CD14-positive monocyte (primary cell): ENCODE data around the gene TPK1. TPM values are rescaled to one million over a fixed set of nuclear protein-coding genes. Genes with fewer than 3 reads are reported as not detected.

Experiments
- DNase-seq, 3 donors: peaks; one replicate each; pipeline ENCODE4 v3.0.0-alpha.2; 2011 to 2022
- H2AFZ ChIP-seq: 2 replicates; pipeline ENCODE4 v1.6.0; 2012; ENCODE audit warnings: mild to moderate bottlenecking, low read depth, low read length, inconsistent platforms; ENCODE audit not compliant: insufficient read depth, poor library complexity, severe bottlenecking
- H3K27ac ChIP-seq, 2 donors: 1 replicate in 1 of 2; 2 replicates in 1 of 2; pipeline ENCODE4 v1.5.1; 2012 to 2013; ENCODE audit warnings: low read length in 2 of 2, control low read depth in 1 of 2, inconsistent platforms in 1 of 2, low read depth in 1 of 2, mild to moderate bottlenecking in 1 of 2
- H3K27me3 ChIP-seq, 2 donors: one replicate each; pipeline versions ENCODE4 v1.6.0 to v1.6.1; 2011 to 2013; ENCODE audit warnings: low read length in 2 of 2; ENCODE audit not compliant: control insufficient read depth in 2 of 2, insufficient read depth in 2 of 2
- H3K36me3 ChIP-seq, 2 donors: replicated peaks in 1 of 2; 1 replicate in 1 of 2; 2 replicates in 1 of 2; pipeline versions ENCODE4 v1.5.1 to v1.6.1; 2012 to 2013; ENCODE audit warnings: low read length in 2 of 2, control low read depth in 1 of 2, inconsistent platforms in 1 of 2, mild to moderate bottlenecking in 1 of 2; ENCODE audit not compliant: insufficient read depth in 2 of 2, control insufficient read depth in 1 of 2
- H3K4me1 ChIP-seq, 2 donors: 1 replicate in 1 of 2; 2 replicates in 1 of 2; pipeline versions ENCODE4 v1.5.1 to v1.6.1; 2012 to 2013; ENCODE audit warnings: low read length in 2 of 2, control low read depth in 1 of 2, inconsistent platforms in 1 of 2, mild to moderate bottlenecking in 1 of 2, moderate library complexity in 1 of 2; ENCODE audit not compliant: insufficient read depth in 2 of 2, control insufficient read depth in 1 of 2
- H3K4me2 ChIP-seq: replicated peaks from 2 replicates; pipeline ENCODE3; 2012; ENCODE audit warnings: low read length, moderate library complexity, mild to moderate bottlenecking; ENCODE audit not compliant: poor library complexity, severe bottlenecking; ENCODE audit errors: extremely low read depth
- H3K4me3 ChIP-seq, 3 experiments: fragments of 200-600 bp in 1 of 3; sonication (generic) in 1 of 3; replicated peaks in 1 of 3; 1 replicate in 2 of 3; 2 replicates in 1 of 3; pipeline ENCODE4 v1.5.1; 2011 to 2013; ENCODE audit warnings: low read length in 3 of 3, mild to moderate bottlenecking in 3 of 3, control low read depth in 2 of 3, low read depth in 2 of 3, inconsistent platforms in 1 of 3, moderate library complexity in 1 of 3
- H3K79me2 ChIP-seq: 2 replicates; pipeline ENCODE4 v1.6.0; 2012; ENCODE audit warnings: mild to moderate bottlenecking, control low read depth, inconsistent platforms, low read length, moderate library complexity; ENCODE audit not compliant: insufficient read depth
- H3K9ac ChIP-seq: 2 replicates; pipeline ENCODE4 v1.6.0; 2017; ENCODE audit warnings: low read length, mild to moderate bottlenecking; ENCODE audit not compliant: insufficient read depth, poor library complexity, severe bottlenecking
- H3K9me3 ChIP-seq, 2 donors: replicated peaks in 1 of 2; 1 replicate in 1 of 2; 2 replicates in 1 of 2; pipeline versions ENCODE4 v1.5.1 to v1.6.1; 2012 to 2013; ENCODE audit warnings: low read length in 2 of 2, control low read depth in 1 of 2; ENCODE audit not compliant: control insufficient read depth in 1 of 2, insufficient read depth in 1 of 2
- H4K20me1 ChIP-seq: 2 replicates; pipeline ENCODE4 v1.6.0; 2012; ENCODE audit warnings: mild to moderate bottlenecking, low read length, control low read depth, moderate library complexity; ENCODE audit not compliant: insufficient read depth
- H3K27ac Mint-ChIP-seq, 7 donors: one replicate each; pipeline ENCODE4 v1.8.0; 2020; ENCODE audit warnings: mild to moderate bottlenecking in 7 of 7, mixed read lengths in 7 of 7, moderate library complexity in 6 of 7, inconsistent platforms in 2 of 7
- H3K27me3 Mint-ChIP-seq, 3 donors: one replicate each; pipeline ENCODE4 v1.8.0; 2021 to 2022; ENCODE audit warnings: low read depth in 3 of 3, mild to moderate bottlenecking in 3 of 3, mixed read lengths in 3 of 3, moderate library complexity in 3 of 3, inconsistent platforms in 1 of 3
- H3K36me3 Mint-ChIP-seq, 2 donors: one replicate each; pipeline ENCODE4 v1.8.0; 2020; ENCODE audit warnings: mixed read lengths in 2 of 2, inconsistent platforms in 1 of 2, mild to moderate bottlenecking in 1 of 2
- H3K4me1 Mint-ChIP-seq: one replicate; pipeline ENCODE4 v1.8.0; 2020; ENCODE audit warnings: mild to moderate bottlenecking, mixed read lengths
- H3K4me3 Mint-ChIP-seq, 2 donors: one replicate each; pipeline ENCODE4 v1.8.0; 2020; ENCODE audit warnings: mild to moderate bottlenecking in 2 of 2, mixed read lengths in 2 of 2, moderate library complexity in 1 of 2
- H3K9me3 Mint-ChIP-seq, 7 donors: one replicate each; pipeline ENCODE4 v1.8.0; 2020 to 2022; ENCODE audit warnings: mixed read lengths in 7 of 7, mild to moderate bottlenecking in 6 of 7, moderate library complexity in 6 of 7, inconsistent platforms in 2 of 7
- CTCF ChIP-seq: fragments of 200-600 bp; IDR thresholded peaks from one replicate; pipeline ENCODE4 v1.8.0; 2022; ENCODE audit warnings: antibody characterized with exemption, mild to moderate bottlenecking
- WGBS: methylation state at CpG from one replicate; pipeline ENCODE4 v1.1.5; 2013; ENCODE audit warnings: missing lambda C conversion rate; ENCODE audit not compliant: insufficient coverage; 5-methylcytosine and 5-hydroxymethylcytosine counted together
- intact Hi-C, 2 donors: fragments of 100-400 bp; cut with micrococcal nuclease; formaldehyde crosslinking; loops; one replicate each; pipeline versions ENCODE4 v1.15.0 to v1.15.1; 2023
- polyA plus RNA-seq, 3 donors: library from polyadenylated mRNA; depleted of rRNA in 1 of 3; unstranded in 2 of 3; stranded (reverse) in 1 of 3; fragments of 300-500 nt in 2 of 3; fragments of >200 nt in 1 of 3; fragmentation: Illumina TruSeq in 2 of 3; gene quantifications; 1 replicate in 2 of 3; 2 replicates in 1 of 3; pipeline ENCODE4 v1.2.3, GENCODE V29; 2012 to 2021

TPK1 gene
- polyA plus RNA-seq, 3 donors: 18.9 to 33.8 (median 33.1) TPM

GRCh38 chr7:144670218-144670617, 165.6 kb downstream of the TPK1 start:
- no peak for TF ChIP-seq CTCF
- H3K4me1 Mint-ChIP-seq: no peaks in the 10 kb centered on the region
- Histone ChIP-seq H3K4me1 (no peaks in the 10 kb centered on the region), H3K27ac (no peak overlapping the region), H3K27me3 (no peaks in the 10 kb centered on the region), H3K4me2 (no peak overlapping the region), H2AFZ (no peak overlapping the region), H3K36me3 (no peaks in the 10 kb centered on the region), H3K4me3 (no peak overlapping the region), H3K9me3 (no peaks in the 10 kb centered on the region), H4K20me1 (no peaks in the 10 kb centered on the region), H3K79me2 (no peaks in the 10 kb centered on the region), H3K9ac (no peak overlapping the region)
- no peak overlapping the region for H3K27ac Mint-ChIP-seq
- no peaks in the 10 kb centered on the region for H3K36me3 Mint-ChIP-seq
- H3K27me3 Mint-ChIP-seq: no peaks in the 10 kb centered on the region
- intact Hi-C loops: no loop called here
- DNase-seq: no peak
- H3K9me3 Mint-ChIP-seq: peaks cover 0 to 1% (median 0%) of the 10 kb centered on the region in 7 donors
- whole genome bisulfite sequencing: no CpG with 5 or more reads among the region's 3 CpGs
- H3K4me3 Mint-ChIP-seq: no peak overlapping the region

- Histone ChIP-seq H4K20me1 (no peaks in the 10 kb centered on the region), H2AFZ (no peak overlapping the region), H3K9me3 (no peaks in the 10 kb centered on the region), H3K36me3 (no peaks in the 10 kb centered on the region), H3K79me2 (no peaks in the 10 kb centered on the region), H3K4me1 (no peaks in the 10 kb centered on the region), H3K9ac (no peak overlapping the region), H3K27ac (no peak overlapping the region), H3K27me3 (no peaks in the 10 kb centered on the region), H3K4me2 (no peak overlapping the region), H3K4me3 (no peak overlapping the region)
- no peak overlapping the region for H3K4me3 Mint-ChIP-seq
- H3K4me1 Mint-ChIP-seq: no peaks in the 10 kb centered on the region
- intact Hi-C loops: no loop called here
- peaks cover 0 to 6% (median 0%) of the 10 kb centered on the region in 7 donors for H3K9me3 Mint-ChIP-seq
- WGBS: no CpG with 5 or more reads among the region's 1 CpG
- no peaks in the 10 kb centered on the region for H3K27me3 Mint-ChIP-seq
- TF ChIP-seq CTCF: no peak
- no peak for DNase-seq
- H3K36me3 Mint-ChIP-seq: no peaks in the 10 kb centered on the region
- no peak overlapping the region for H3K27ac Mint-ChIP-seq
Measured at GRCh38 chr7:144668503-144668902, 167.3 kb downstream of the TPK1 start.
